Esophagus muscularis mucosa (tissue), 4 donors: ENCODE results near the gene LKAAEAR1.

Experiments
- CTCF ChIP-seq, 3 experiments: fragments of 200-600 bp in 2 of 3; fragments of 450-650 bp in 1 of 3; sonication (generic) in 2 of 3; IDR thresholded peaks; one replicate each; pipeline ENCODE4 v1.5.1; 2017 to 2019; ENCODE audit warnings: antibody characterized with exemption in 3 of 3, mild to moderate bottlenecking in 2 of 3, moderate library complexity in 1 of 3
- EP300 ChIP-seq: sonication (generic); formaldehyde crosslinking; IDR thresholded peaks from one replicate; pipeline ENCODE4 v1.6.1; 2017; ENCODE audit warnings: antibody characterized with exemption
- POLR2A ChIP-seq: fragments of 450-650 bp; IDR thresholded peaks from one replicate; pipeline ENCODE4 v1.6.1; 2017; ENCODE audit warnings: antibody characterized with exemption, moderate library complexity, mild to moderate bottlenecking, low read depth
- POLR2AphosphoS5 ChIP-seq, 2 donors: sonication (generic); formaldehyde crosslinking; IDR thresholded peaks; one replicate each; pipeline ENCODE4 v1.6.1; 2017; ENCODE audit warnings: antibody characterized with exemption in 2 of 2

GRCh38 chr20:64049878-64050260, 34.3 kb downstream of the LKAAEAR1 start:
- no peak for TF ChIP-seq CTCF (IDR thresholded peaks at IDR 0.05)
- no peak for TF ChIP-seq POLR2AphosphoS5 (IDR thresholded peaks at IDR 0.05)
- no peak for TF ChIP-seq POLR2A
- no peak for TF ChIP-seq EP300
